KMS-11 (cell line): ENCODE measurements around the gene NHSL1.

ENCODE experiments used
- H2AFZ ChIP-seq: fragments of 200-600 bp; sonication (generic); 2 replicates; pipeline ENCODE4 v1.6.1; 2016; ENCODE audit warnings: antibody characterized with exemption, mixed run types, low read depth
- H3K27ac ChIP-seq: fragments of 200-600 bp; sonication (generic); 2 replicates; pipeline ENCODE4 v1.6.1; 2016; ENCODE audit warnings: mild to moderate bottlenecking, mixed run types
- H3K27me3 ChIP-seq: fragments of 200-600 bp; sonication (generic); 2 replicates; pipeline ENCODE4 v1.6.1; 2017; ENCODE audit warnings: mild to moderate bottlenecking, low read depth, mixed run types, moderate library complexity; ENCODE audit not compliant: insufficient read depth
- H3K36me3 ChIP-seq: fragments of 200-600 bp; sonication (generic); 2 replicates; pipeline ENCODE4 v1.6.1; 2017; ENCODE audit warnings: mild to moderate bottlenecking, mixed run types; ENCODE audit not compliant: insufficient read depth
- H3K4me1 ChIP-seq: fragments of 200-600 bp; sonication (generic); 2 replicates; pipeline ENCODE4 v1.6.1; 2016; ENCODE audit warnings: mild to moderate bottlenecking, low read depth, mixed run types; ENCODE audit not compliant: poor library complexity, severe bottlenecking
- H3K4me2 ChIP-seq: fragments of 200-600 bp; sonication (generic); 2 replicates; pipeline ENCODE4 v1.7.0; 2016; ENCODE audit warnings: mild to moderate bottlenecking, mixed run types
- H3K4me3 ChIP-seq: fragments of 200-600 bp; sonication (generic); IDR thresholded peaks from 2 replicates; pipeline ENCODE4 v1.6.1; 2017; ENCODE audit warnings: low read depth, low read length, mixed read lengths; ENCODE audit not compliant: insufficient read depth
- H3K79me2 ChIP-seq: fragments of 200-600 bp; sonication (generic); 2 replicates; pipeline ENCODE4 v1.6.1; 2016; ENCODE audit warnings: low read depth, mixed run types; ENCODE audit not compliant: insufficient read depth
- H3K9ac ChIP-seq: fragments of 200-600 bp; sonication (generic); 2 replicates; pipeline ENCODE4 v1.6.1; 2016; ENCODE audit warnings: mild to moderate bottlenecking, mixed run types
- H4K20me1 ChIP-seq: fragments of 200-600 bp; sonication (generic); 2 replicates; pipeline ENCODE4 v1.6.1; 2016; ENCODE audit warnings: mild to moderate bottlenecking, mixed run types; ENCODE audit not compliant: insufficient read depth
- CTCF ChIP-seq: fragments of 200-600 bp; sonication (generic); conservative IDR thresholded peaks from 2 replicates; pipeline ENCODE4 v1.6.1; 2017; ENCODE audit warnings: low read depth, mild to moderate bottlenecking, antibody characterized with exemption, low read length, moderate library complexity, mixed read lengths

Gene NHSL1

GRCh38 chr6:138434096-138434495 lies 65.2 kb downstream of the NHSL1 start:
- TF ChIP-seq CTCF: no peak
- Histone ChIP-seq H3K4me2 (no peak overlapping the region), H2AFZ (no peak overlapping the region), H3K4me3 (no peak overlapping the region), H3K27me3 (no peaks in the 10 kb centered on the region), H3K36me3 (no peaks in the 10 kb centered on the region), H3K79me2 (no peaks in the 10 kb centered on the region), H3K9ac (no peak overlapping the region), H3K4me1 (no peaks in the 10 kb centered on the region), H3K27ac (no peak overlapping the region), H4K20me1 (no peaks in the 10 kb centered on the region)

- TF ChIP-seq CTCF: no peak
- H3K27ac ChIP-seq: no peak overlapping the region
- H2AFZ ChIP-seq: no peak overlapping the region
- H3K4me3 ChIP-seq: no peak overlapping the region
- H3K79me2 ChIP-seq: no peaks in the 10 kb centered on the region
- H3K4me1 ChIP-seq: no peaks in the 10 kb centered on the region
- no peak overlapping the region for H3K4me2 ChIP-seq
- no peaks in the 10 kb centered on the region for H4K20me1 ChIP-seq
- no peaks in the 10 kb centered on the region for H3K27me3 ChIP-seq
- H3K36me3 ChIP-seq: no peaks in the 10 kb centered on the region
- H3K9ac ChIP-seq: no peak overlapping the region
Measured at GRCh38 chr6:138432063-138432356, 67.3 kb downstream of the NHSL1 start.

- Histone ChIP-seq H3K36me3 (no peaks in the 10 kb centered on the region), H3K9ac (no peak overlapping the region), H4K20me1 (no peaks in the 10 kb centered on the region), H2AFZ (no peak overlapping the region), H3K4me1 (no peaks in the 10 kb centered on the region), H3K27ac (no peak overlapping the region), H3K4me2 (no peak overlapping the region), H3K4me3 (no peak overlapping the region), H3K27me3 (no peaks in the 10 kb centered on the region), H3K79me2 (no peaks in the 10 kb centered on the region)
- no peak for TF ChIP-seq CTCF
Measured at GRCh38 chr6:138431256-138432062, 67.8 kb downstream of the NHSL1 start.

GRCh38 chr6:138430361-138431145 lies 68.7 kb downstream of the NHSL1 start:
- Histone ChIP-seq H3K4me3 (no peak overlapping the region), H3K9ac (no peak overlapping the region), H3K36me3 (no peaks in the 10 kb centered on the region), H3K27ac (no peak overlapping the region), H3K4me2 (no peak overlapping the region), H3K4me1 (no peaks in the 10 kb centered on the region), H3K79me2 (no peaks in the 10 kb centered on the region), H3K27me3 (no peaks in the 10 kb centered on the region), H4K20me1 (no peaks in the 10 kb centered on the region), H2AFZ (no peak overlapping the region)
- TF ChIP-seq CTCF: no peak
